ENCODE data around the gene ESRRB.

- TF ChIP-seq CTCF (IDR thresholded peaks at IDR 0.05) (no peak), POLR2A (IDR thresholded peaks at IDR 0.05) (no peak), EP300 (IDR thresholded peaks at IDR 0.05) (no peak)
Measured at GRCh38 chr14:76551116-76551515, 175.2 kb downstream of the ESRRB start.

Data from ovary (tissue), 3 donors.